ENCODE data around the gene UBN2.

UBN2 gene

GRCh38 chr7:139183251-139183650 is 47.8 kb upstream of the UBN2 start:
- H3K27ac ChIP-seq (ENCODE audit: low read depth, low read length) = no peak overlapping the region
- H3K36me3 ChIP-seq (ENCODE audit: control insufficient read depth, low read length) = no peaks in the 10 kb centered on the region
- no peak overlapping the region for H3K4me3 ChIP-seq (ENCODE audit: low read length)
- H3K27me3 ChIP-seq (ENCODE audit: control insufficient read depth, low read length) = no peaks in the 10 kb centered on the region
- H3K9me3 ChIP-seq (ENCODE audit: control insufficient read depth, insufficient read depth, low read length) = no peaks in the 10 kb centered on the region
- TF ChIP-seq EZH2phosphoT487 (IDR thresholded peaks at IDR 0.05; ENCODE audit: borderline replicate concordance, low read length) = no peak
- TF ChIP-seq CTCF (IDR thresholded peaks at IDR 0.05; ENCODE audit: low read depth, low read length, poor library complexity, severe bottlenecking) = no peak
- no peaks in the 10 kb centered on the region for H4K20me1 ChIP-seq (ENCODE audit: control insufficient read depth, insufficient read depth, low read depth, low read length)
- H3K9me2 ChIP-seq (replicated peaks; ENCODE audit: control insufficient read depth, low read length) = no peaks in the 10 kb centered on the region
- no peaks in the 10 kb centered on the region for H3F3A ChIP-seq (ENCODE audit: control insufficient read depth, insufficient read depth)
- H3K4me2 ChIP-seq (ENCODE audit: low read length) = no peak overlapping the region
- no peaks in the 10 kb centered on the region for H3K4me1 ChIP-seq (ENCODE audit: control insufficient read depth, low read length)
- H3K79me2 ChIP-seq (ENCODE audit: control insufficient read depth, low read length) = no peaks in the 10 kb centered on the region

- Histone ChIP-seq H3K4me1 (ENCODE audit: control insufficient read depth, low read length) (no peaks in the 10 kb centered on the region), H3K9me2 (replicated peaks; ENCODE audit: control insufficient read depth, low read length) (no peaks in the 10 kb centered on the region), H3K4me3 (ENCODE audit: low read length) (no peak overlapping the region), H3K27ac (ENCODE audit: low read depth, low read length) (no peak overlapping the region), H3K4me2 (ENCODE audit: low read length) (no peak overlapping the region), H3K27me3 (ENCODE audit: control insufficient read depth, low read length) (no peaks in the 10 kb centered on the region), H4K20me1 (ENCODE audit: control insufficient read depth, insufficient read depth, low read depth, low read length) (no peaks in the 10 kb centered on the region), H3K79me2 (ENCODE audit: control insufficient read depth, low read length) (no peaks in the 10 kb centered on the region), H3K9me3 (ENCODE audit: control insufficient read depth, insufficient read depth, low read length) (no peaks in the 10 kb centered on the region), H3F3A (ENCODE audit: control insufficient read depth, insufficient read depth) (no peaks in the 10 kb centered on the region), H3K36me3 (ENCODE audit: control insufficient read depth, low read length) (no peaks in the 10 kb centered on the region)
- TF ChIP-seq EZH2phosphoT487 (IDR thresholded peaks at IDR 0.05; ENCODE audit: borderline replicate concordance, low read length) = no peak
- TF ChIP-seq CTCF (IDR thresholded peaks at IDR 0.05; ENCODE audit: low read depth, low read length, poor library complexity, severe bottlenecking) = no peak
These were observed 47.1 kb upstream of the UBN2 start for GRCh38 chr7:139183878-139184338.

GRCh38 chr7:139186146-139186545 is 44.9 kb upstream of the UBN2 start:
- no peak overlapping the region for H3K4me3 ChIP-seq (ENCODE audit: low read length)
- H3K4me1 ChIP-seq (ENCODE audit: control insufficient read depth, low read length) = no peaks in the 10 kb centered on the region
- H3K36me3 ChIP-seq (ENCODE audit: control insufficient read depth, low read length) = no peaks in the 10 kb centered on the region
- H3K27me3 ChIP-seq (ENCODE audit: control insufficient read depth, low read length) = no peaks in the 10 kb centered on the region
- H3K27ac ChIP-seq (ENCODE audit: low read depth, low read length) = no peak overlapping the region
- H3F3A ChIP-seq (ENCODE audit: control insufficient read depth, insufficient read depth) = no peaks in the 10 kb centered on the region
- no peaks in the 10 kb centered on the region for H4K20me1 ChIP-seq (ENCODE audit: control insufficient read depth, insufficient read depth, low read depth, low read length)
- H3K9me3 ChIP-seq (ENCODE audit: control insufficient read depth, insufficient read depth, low read length) = no peaks in the 10 kb centered on the region
- H3K79me2 ChIP-seq (ENCODE audit: control insufficient read depth, low read length) = no peaks in the 10 kb centered on the region
- TF ChIP-seq CTCF (IDR thresholded peaks at IDR 0.05; ENCODE audit: low read depth, low read length, poor library complexity, severe bottlenecking) = no peak
- TF ChIP-seq EZH2phosphoT487 (IDR thresholded peaks at IDR 0.05; ENCODE audit: borderline replicate concordance, low read length) = no peak
- no peaks in the 10 kb centered on the region for H3K9me2 ChIP-seq (replicated peaks; ENCODE audit: control insufficient read depth, low read length)
- no peak overlapping the region for H3K4me2 ChIP-seq (ENCODE audit: low read length)

- H3K36me3 ChIP-seq (ENCODE audit: control insufficient read depth, low read length) = no peaks in the 10 kb centered on the region
- no peaks in the 10 kb centered on the region for H4K20me1 ChIP-seq (ENCODE audit: control insufficient read depth, insufficient read depth, low read depth, low read length)
- no peaks in the 10 kb centered on the region for H3K4me1 ChIP-seq (ENCODE audit: control insufficient read depth, low read length)
- H3K79me2 ChIP-seq (ENCODE audit: control insufficient read depth, low read length) = no peaks in the 10 kb centered on the region
- H3F3A ChIP-seq (ENCODE audit: control insufficient read depth, insufficient read depth) = no peaks in the 10 kb centered on the region
- no peak for TF ChIP-seq CTCF (IDR thresholded peaks at IDR 0.05; ENCODE audit: low read depth, low read length, poor library complexity, severe bottlenecking)
- TF ChIP-seq EZH2phosphoT487 (IDR thresholded peaks at IDR 0.05; ENCODE audit: borderline replicate concordance, low read length) = no peak
- no peak overlapping the region for H3K4me3 ChIP-seq (ENCODE audit: low read length)
- no peaks in the 10 kb centered on the region for H3K9me3 ChIP-seq (ENCODE audit: control insufficient read depth, insufficient read depth, low read length)
- H3K4me2 ChIP-seq (ENCODE audit: low read length) = no peak overlapping the region
- no peaks in the 10 kb centered on the region for H3K27me3 ChIP-seq (ENCODE audit: control insufficient read depth, low read length)
- H3K27ac ChIP-seq (ENCODE audit: low read depth, low read length) = no peak overlapping the region
- H3K9me2 ChIP-seq (replicated peaks; ENCODE audit: control insufficient read depth, low read length) = no peaks in the 10 kb centered on the region
These were observed 41.7 kb upstream of the UBN2 start for GRCh38 chr7:139189357-139189756.

Data from DOHH2 (cell line).